Measurements from ENCODE around the gene SOAT2.
A peak's percentile ranks its signal among the peaks of the same experiment; 100 is the strongest.
"Not testable (repeated sequence)": the region's sequence is repeated elsewhere in the genome, so short reads cannot be mapped to it uniquely, and the experiment has no call there.

The SOAT2 gene

DNA sequence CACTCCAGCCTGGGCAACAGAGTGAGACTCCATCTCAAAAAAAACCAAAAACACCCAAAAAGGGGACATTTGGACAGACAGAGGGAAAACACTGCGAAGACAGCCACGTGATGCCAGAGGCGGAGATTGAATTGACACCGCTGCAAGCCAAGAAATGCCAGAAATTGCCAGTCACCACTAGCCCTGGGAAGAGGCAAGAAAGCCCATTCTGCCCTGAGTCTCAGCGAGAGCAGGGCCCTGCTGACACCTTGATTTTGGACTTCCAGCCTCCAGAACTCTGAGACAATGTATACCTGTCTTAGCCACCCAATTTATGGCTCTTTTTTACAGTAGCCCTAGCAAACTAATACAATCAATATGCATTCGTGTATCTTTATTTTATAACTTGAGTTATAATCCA, 13.2 kb upstream of the SOAT2 start:
- DNase-seq: no peak

DNA sequence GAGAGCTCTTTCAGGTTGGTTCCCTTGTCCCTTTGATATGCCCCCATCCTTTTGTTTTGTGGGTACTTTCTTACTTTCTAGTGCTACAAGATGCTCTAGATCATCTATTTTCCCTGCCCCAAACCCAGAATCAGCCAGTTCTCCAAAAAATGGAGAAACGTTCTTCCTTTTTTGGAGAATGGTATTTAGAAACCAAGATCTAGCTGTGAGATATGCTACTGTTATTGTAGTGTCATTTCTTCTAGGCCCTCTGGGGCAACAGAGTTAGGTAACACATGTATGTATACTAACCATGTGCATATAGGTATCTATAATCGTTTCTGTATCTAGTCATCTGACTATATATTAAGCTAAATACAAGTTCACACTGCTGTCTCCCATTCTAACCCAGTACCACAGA, 12.7 kb upstream of the SOAT2 start:
- no peak for DNase-seq

DNA sequence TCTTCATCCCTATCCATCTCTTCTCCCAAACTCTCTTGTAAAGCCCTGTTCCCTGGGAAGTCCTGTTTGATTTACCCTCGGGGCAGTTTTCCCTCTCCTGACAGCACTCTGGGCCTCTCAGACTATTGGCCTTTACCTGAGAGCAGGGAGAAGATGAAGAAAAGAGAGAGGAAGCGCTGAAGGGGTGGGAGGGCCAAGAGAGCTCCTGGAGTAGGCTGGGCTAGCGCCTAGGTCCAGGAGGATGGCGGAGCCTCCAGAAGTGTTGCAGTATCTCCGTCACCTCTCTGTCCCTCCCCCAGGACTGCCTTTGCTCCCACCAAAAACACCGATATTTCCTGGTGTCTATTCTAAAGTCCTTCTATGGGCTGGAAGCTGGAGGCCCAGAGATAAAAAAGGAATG, 11.5 kb upstream of the SOAT2 start:
- no peak for DNase-seq

DNA sequence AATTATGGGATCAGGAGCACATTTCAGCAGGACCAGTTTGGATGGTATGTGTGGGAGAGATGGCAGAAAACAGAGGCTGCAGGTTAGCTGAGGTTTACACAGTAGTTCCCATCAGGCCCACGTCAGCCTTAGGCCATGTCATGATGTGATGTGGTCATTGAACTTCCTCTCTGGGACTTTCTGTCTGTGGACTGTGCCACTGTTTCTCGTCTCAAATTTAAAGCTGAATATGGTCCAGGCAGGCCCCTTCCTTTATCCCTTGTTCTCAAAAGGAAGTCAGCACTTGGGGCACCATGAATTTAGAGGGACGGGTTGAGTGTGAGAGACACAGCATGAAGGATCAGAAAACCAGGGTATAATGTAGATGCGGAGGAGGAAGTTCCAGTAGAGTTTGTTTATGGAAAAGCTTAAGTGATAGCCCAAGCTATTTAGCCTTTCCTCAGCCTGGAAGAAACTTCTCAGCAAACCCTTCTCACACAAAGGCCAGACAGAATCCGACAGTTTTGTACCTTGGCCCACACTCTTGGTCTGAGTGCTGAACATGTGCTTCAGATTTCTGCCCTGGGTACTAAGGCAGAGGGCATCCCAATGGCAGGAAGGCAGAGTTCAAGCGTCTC, 9.4 kb upstream of the SOAT2 start:
- no peak for DNase-seq

DNA sequence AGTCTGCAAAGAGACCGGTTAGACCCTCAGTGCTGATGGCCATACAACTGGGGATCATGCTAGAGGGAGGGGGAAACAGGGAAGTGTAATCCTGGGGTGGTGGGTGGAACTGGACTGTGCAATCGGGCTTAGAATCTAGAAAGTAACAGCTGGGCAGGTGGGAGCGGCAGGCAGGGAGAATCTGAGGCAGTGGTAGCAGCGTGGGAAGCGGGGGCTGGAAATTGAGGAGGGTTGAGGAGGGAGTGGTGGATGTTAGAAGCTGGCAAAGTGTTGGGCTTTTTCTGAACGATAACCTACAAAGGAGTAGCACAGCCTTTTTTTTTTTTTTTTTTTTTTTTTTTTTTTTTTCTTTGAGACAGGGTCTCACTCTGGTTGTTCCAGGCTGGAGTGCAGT, 8.9 kb upstream of the SOAT2 start:
- no peak for DNase-seq

DNA sequence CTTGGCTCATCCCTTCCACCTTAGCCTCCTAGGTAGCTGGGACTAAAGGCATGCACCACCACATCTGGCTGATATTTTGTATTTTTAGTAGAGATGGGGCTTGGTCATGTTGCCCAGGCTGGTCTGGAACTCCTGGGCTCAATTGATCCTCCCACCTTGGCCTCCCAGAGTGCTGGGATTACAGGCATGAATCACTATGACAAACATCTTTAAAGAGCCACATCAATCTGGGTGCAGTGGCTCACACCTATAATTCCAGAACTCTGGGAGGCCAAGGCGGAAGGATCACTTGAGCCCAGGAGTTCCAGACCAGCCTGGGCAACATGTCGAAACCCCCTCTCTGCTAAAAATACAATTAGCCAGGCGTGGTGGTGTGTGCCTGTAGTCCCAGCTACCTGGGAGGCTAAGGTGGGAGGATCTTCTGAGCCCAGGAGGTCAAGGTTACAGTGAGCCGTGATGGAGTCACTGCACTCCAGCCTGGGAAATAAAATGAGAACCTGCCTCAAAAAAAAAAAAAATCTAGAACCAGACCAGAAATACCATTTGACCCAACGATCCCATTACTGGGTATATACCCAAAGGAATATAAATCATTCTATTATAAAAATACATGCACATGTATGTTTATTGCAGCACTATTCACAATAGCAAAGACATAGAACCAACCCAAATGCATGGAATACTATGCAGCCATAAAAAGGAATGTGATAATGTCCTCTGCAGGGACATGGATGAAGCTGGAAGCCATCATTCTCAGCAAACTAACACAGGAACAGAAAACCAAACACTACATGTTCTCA, 8.3 kb upstream of the SOAT2 start:
- DNase-seq: not testable (repeated sequence)

DNA sequence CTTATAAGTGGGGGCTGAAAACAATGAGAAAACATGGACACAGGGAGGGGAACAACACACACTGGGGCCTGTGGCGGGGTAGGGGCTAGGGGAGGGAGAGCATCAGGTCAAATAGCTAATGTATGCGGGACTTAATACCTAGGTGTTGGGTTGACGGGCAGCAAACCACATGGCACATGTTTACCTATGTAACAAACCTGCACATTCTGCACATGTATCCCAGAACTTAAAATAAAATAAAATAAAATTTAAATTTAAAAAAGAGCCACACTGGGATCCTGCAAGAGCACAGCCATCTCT, 7.7 kb upstream of the SOAT2 start:
- not testable (repeated sequence) for DNase-seq

DNA sequence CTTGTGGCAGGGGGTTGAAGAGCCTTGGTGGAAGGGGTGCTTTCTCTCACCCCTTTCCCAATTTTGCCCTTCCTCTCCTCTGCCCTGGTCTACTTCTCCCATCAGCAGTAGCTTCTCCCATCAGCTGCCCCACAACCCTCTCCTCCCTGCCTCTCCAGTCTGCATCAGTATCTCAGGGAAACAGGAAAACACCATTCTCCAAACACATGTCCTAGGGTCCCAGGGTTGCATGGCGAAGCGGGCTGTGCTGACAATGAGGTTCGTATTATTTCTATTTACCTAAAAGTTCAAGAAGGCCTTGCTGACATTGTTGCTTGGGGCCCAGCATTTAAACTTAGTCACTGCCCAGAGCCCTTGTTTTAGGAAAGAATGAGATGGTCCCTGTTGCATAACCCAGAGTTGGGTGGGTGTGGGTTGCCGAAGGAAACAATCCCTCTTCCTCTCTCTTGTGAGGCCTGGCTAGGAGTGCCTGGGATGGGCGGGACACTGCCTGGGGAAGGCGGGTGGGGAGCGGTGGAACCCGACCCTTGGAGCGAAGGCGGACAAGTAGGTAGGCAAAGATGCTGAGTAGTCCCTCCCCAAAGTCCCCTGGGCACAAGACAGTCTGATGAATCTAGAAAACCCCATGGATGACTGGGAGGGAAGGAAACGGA, 7.1 kb upstream of the SOAT2 start:
- DNase-seq: no peak

DNA sequence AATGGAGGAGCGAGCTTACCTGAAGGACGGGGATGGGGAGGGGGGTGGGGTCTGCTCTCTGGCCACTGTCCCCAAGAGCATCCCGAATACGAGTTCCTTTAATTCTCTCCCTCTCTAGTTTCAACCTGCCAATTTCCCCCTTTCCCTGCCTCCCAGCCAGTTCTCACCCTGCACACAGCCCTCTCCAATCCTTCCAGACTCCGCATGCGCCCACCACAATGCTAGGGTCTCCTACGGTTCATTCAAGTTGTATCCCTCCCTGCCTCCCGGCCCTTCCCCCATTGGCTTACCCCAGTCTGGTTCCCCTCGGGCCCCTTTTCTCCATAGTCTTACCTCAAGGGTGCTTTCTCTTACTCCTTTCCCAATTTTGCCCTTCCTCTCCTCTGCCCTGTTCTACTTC, 6.5 kb upstream of the SOAT2 start:
- no peak for DNase-seq

DNA sequence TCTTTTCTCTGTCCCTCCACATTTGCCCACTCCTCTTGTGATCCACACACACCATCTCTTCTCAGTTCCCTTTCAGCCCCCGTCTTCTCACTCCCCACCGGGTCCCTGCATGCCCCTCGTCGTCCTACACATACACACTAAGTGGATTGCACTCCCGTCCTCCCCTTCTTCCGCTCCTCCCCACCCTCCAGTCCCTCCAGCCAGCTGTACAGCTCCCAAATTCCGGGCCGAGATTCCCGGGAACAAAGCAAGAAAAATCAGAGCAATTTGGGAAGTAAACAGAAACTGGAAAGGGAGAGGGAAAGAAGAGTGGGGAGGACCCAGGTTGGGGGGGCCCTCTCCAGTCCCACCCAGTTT, 6.1 kb upstream of the SOAT2 start:
- no peak for DNase-seq

DNA sequence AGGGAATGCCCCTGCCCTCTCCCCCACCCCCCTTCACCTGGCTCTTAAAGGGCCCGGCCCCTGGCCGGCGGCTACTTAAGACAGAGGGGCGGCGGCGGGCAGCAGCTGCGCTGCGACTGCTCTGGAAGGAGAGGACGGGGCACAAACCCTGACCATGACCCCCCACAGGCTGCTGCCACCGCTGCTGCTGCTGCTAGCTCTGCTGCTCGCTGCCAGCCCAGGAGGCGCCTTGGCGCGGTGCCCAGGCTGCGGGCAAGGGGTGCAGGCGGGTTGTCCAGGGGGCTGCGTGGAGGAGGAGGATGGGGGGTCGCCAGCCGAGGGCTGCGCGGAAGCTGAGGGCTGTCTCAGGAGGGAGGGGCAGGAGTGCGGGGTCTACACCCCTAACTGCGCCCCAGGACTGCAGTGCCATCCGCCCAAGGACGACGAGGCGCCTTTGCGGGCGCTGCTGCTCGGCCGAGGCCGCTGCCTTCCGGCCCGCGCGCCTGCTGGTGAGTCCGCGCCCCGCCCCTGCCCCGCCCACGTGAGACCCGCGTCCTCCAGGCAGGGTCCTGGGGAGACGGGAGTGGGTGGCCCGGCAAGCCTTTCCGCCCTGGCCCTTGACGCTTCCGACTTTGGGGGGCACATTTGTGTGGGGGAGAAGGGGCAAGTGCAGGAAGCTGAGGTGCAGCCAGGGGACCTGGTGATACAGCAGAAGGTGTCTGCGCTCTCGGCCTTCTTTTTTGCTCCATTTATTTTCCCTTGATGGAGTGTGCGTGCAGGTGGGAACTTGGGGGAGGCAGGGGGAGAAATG, 5.5 kb upstream of the SOAT2 start, which contains the start of gene IGFBP6:
Gene IGFBP6 (plus strand): TSS at position 104 of the 790 bp plus-strand sequence. CDS start 51 bp downstream, at position 155.
- DNase-seq: no peak

DNA sequence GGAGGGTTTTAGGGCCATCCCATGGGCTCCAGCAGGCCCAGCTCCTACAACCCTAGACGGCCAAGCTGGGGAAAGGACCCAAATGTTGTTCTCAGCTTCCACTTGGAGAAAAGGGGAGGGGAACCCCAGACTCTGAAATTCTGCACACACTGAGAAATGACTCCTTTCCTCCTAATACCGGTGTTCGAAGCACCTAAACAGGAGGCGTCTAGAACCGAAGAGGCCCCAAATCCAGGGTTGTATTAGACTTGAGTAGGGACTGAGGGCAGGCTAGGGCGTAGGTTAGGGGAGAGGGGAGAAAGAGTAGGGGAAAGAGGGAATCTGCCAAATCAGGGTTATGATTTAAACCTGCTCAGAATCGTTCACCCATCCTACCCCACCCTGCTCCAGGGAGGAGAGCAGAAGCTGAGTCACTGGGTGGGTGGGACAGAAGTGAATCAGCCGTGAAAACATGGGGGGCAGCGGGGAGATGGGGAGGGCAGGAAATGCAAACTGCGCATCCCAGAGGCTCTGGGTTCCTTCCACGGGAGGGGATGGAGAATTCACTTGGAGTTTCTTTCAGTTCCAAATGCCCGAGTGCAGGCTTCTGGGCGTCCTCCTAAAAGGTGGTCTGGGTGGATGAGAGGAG, 4.8 kb upstream of the SOAT2 start:
- DNase-seq: no peak

DNA sequence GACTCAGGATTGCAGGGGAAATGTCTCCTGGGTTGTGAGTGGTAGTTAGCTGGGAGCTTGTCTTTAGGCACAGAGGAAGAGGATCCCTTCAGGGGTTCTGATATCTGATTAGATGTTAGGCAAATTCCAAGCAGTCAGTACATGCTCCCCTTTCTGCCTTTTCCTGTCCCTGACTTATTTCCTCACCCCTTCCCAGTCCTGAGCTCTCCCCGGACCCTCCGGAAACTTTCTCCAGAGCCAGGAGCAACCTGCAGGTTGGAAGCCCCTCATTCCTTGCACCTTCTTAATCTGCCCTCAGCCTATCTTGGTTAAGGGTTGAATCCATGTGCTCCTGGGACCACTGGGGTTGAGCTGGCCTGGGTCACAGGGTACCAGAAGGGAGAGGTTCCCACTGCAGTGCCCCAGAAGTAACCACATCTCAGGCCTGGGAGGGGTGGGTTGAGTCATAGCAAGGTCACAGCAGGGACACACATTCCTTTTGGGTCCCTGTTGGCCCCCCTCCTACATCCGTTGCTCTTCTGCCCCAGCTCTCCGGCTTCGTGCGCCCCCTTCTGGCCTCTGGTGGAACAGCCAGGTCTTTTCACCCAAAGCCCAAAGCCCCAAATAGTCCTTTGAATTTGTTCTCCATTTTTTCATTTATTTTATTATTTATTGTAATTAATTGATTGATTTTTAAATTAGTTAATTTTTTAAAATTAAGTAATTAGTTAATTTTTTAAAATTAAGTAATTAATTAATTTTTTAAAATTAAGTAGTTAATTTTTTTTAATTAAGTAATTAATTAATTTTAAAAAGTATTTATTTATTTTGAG, 4.0 kb upstream of the SOAT2 start:
- DNase-seq: peak; percentile 70

DNA sequence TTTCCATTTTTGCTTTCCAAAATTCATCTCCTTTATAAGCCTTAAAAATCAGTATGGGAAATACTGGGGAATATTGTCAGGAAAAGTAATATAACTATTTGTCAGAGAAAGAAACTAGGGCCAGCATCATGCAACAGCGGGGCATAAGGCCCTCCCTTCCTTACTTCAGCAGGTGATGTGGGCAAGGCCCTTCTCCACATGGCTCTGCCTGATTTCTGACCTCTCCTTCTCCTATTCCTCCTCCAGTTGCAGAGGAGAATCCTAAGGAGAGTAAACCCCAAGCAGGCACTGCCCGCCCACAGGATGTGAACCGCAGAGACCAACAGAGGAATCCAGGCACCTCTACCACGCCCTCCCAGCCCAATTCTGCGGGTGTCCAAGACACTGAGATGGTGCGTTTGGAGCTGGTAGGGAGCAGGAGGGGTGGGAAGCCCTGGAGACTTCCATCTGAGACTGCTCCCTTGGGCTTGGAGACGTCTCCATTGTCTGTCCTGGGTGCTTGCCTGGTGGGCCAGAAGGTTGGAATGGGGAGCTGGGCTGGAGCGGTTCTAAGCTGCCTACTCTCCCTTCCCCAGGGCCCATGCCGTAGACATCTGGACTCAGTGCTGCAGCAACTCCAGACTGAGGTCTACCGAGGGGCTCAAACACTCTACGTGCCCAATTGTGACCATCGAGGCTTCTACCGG, 2.7 kb upstream of the SOAT2 start:
- no peak for DNase-seq

DNA sequence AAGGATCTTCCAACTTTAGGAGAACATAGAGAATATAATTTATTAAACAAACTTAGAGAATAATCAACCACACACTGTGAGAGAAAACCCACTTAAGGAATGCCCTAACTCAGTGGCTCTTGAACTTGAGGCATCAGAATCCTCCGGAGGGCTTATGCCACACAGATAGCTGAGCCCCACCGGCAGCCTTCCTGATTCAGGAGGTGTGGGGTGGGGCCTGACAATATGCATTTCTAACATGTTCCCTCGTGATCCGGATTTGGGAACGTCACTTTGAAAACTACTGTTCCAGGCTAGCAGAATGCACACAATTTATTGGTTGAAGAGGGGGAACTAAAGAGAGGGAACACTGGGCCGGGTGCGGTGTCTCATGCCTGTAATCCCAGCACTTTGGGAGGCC, 2.0 kb upstream of the SOAT2 start:
- DNase-seq: no peak

DNA sequence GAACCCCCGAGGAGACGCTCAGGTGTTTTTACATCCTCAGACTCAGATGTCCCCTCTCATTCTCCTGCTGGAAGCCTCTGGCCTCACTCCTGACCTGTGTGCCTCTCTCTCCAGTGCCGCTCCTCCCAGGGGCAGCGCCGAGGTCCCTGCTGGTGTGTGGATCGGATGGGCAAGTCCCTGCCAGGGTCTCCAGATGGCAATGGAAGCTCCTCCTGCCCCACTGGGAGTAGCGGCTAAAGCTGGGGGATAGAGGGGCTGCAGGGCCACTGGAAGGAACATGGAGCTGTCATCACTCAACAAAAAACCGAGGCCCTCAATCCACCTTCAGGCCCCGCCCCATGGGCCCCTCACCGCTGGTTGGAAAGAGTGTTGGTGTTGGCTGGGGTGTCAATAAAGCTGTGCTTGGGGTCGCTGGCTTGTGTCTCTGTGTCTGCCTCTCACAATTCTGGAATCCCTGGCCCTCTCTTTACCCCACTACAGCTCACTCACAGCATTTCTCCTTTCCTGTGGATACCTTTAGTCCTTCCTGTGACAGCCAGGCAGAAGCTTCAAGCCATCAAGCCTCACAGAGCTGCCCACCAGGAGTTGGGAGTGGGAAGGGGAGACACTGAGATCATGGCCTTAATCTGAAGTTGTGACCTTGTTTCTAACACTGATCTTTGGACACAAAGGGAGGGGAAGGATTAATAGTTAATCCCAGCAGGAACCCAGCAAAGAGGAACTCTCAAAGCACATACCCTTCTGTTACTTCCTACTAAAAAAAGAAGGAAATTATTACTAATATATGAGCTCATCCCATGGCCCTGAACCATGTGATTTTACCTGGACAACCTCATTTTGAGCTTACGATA, 1.1 kb upstream of the SOAT2 start:
- DNase-seq: no peak

DNA sequence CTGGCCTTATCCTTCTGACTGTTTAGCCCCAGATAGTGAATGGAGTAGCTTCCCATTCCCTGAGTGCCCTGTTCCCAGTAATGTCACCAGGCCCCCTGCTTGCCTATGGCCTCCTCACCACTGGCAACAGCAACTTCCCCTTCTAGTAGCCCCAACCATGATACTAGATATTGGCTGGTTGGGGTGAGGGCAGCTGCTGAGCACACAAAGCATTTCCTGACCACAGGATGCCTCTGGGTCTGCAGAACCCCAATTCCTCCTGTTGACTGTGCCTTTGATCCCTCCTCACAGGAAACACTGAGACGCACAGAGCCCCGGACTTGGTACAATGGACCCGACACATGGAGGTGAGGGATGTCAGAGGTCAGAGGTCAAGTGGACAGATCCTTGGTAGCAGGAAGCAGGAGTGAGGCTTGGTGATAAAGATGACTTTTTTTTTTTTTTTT, 597 bp downstream of the SOAT2 start:
- DNase-seq: no peak

DNA sequence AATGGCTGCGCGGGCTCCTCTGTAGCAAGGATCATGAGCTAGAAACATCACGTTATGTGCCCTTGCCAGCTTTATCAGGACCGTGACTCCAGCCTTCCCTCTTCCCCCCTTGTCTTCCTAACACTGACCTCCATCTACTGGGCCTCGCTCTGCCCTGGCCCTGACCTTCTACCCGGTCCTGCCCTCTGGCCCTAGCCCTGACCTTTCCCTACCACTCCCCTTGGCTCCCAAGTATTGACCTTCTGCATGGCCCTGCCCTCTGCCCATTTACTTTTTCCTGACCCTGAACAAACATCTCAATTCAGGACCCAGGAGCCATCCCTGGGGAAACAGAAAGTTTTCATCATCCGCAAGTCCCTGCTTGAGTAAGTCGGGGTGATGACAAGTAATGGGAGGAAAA, 2.0 kb downstream of the SOAT2 start:
- DNase-seq: no peak

DNA sequence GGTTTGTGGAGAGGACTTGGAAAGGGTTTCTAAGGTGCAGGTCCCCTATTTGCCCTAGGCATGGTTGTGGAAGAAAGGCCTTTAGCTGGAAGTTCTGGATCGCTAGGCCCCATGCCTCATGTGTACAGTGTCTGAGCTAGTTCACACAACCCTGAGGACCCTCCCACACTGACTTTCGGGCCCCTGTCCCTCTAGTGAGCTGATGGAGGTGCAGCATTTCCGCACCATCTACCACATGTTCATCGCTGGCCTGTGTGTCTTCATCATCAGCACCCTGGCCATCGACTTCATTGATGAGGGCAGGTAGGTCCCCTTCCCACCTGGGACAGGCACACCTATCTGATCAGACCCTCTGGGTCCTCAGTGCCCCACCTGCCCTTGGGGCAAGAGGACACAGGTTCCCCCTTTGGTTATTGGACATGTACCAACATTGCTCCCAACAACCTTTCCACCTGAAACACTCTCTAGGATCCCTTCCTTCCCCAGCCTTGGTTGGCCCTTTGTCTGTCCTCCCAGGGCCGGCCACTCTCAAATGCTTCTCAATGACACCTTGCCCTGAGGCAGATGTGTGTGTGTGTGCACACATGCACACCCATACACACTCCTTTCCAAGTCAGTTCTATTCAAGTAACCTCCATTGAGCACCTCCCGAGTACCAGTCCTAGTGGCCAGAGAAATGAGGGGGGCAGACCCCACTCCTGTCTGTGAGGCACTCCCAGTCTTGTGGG, 2.6 kb downstream of the SOAT2 start:
- no peak for DNase-seq

DNA sequence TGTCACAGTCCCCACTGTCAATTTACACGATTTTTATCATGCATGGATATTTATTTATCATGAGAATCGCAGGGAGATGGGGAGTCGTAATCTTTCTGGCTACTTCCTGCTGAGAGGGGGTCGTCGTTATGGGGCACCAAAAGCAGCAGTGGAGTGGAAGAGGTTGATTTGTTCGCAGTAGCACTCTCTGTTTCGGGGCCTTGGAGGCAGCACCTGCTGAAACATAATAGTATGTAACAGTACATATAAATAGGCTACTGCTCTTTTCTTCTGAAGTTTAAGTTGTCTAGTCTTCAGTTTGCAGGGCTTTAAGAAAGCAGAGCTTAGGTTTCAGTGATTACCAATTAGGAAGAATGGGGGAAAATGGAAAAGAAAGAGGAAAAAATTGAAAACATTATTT, 3.8 kb downstream of the SOAT2 start:
- DNase-seq: no peak
